Heart right ventricle (tissue), 16 donors: ENCODE results near the gene APOBEC2. TPM values are rescaled to one million over a fixed set of nuclear protein-coding genes. Genes with fewer than 3 reads are reported as not detected.

Experiments used
- ATAC-seq, 8 donors: fragments of 200-7000 bp; cut with Tn5 transposase; one replicate each; pipeline ENCODE4 v1.9.1; 2020; ENCODE audit warnings: mild to moderate bottlenecking in 8 of 8, moderate library complexity in 8 of 8, moderate number of reproducible peaks in 1 of 8
- DNase-seq, 2 donors: peaks; one replicate each; pipeline ENCODE4 v3.0.0-alpha.2; 2020
- H3K27ac ChIP-seq, 10 donors: fragments of 200-600 bp; sonication (generic) in 2 of 10; one replicate each; pipeline versions ENCODE4 v1.5.0 to v1.8.0; 2020 to 2022; ENCODE audit warnings: mild to moderate bottlenecking in 3 of 10
- H3K27me3 ChIP-seq, 7 donors: fragments of 200-600 bp; one replicate each; pipeline ENCODE4 v1.8.0; 2021 to 2022; ENCODE audit warnings: mild to moderate bottlenecking in 2 of 7
- H3K36me3 ChIP-seq, 9 donors: fragments of 200-600 bp; sonication (generic) in 1 of 9; one replicate each; pipeline versions ENCODE4 v1.5.0 to v1.8.0; 2020 to 2022; ENCODE audit warnings: mild to moderate bottlenecking in 2 of 9
- H3K4me1 ChIP-seq, 9 donors: fragments of 200-600 bp; sonication (generic) in 1 of 9; one replicate each; pipeline versions ENCODE4 v1.5.0 to v1.8.0; 2020 to 2022; ENCODE audit warnings: mild to moderate bottlenecking in 4 of 9
- H3K4me3 ChIP-seq, 10 donors: fragments of 200-600 bp; sonication (generic) in 2 of 10; one replicate each; pipeline versions ENCODE4 v1.5.0 to v1.8.0; 2020 to 2022; ENCODE audit warnings: mild to moderate bottlenecking in 7 of 10, moderate library complexity in 2 of 10
- H3K9me3 ChIP-seq, 11 donors: fragments of 200-600 bp in 10 of 11; sonication (generic) in 2 of 11; one replicate each; pipeline versions ENCODE4 v1.5.0 to v1.8.0; 2013 to 2022; ENCODE audit warnings: mild to moderate bottlenecking in 2 of 11, control low read depth in 1 of 11, moderate library complexity in 1 of 11
- CTCF ChIP-seq, 9 donors: fragments of 200-600 bp; sonication (generic) in 2 of 9; IDR thresholded peaks; one replicate each; pipeline versions ENCODE4 v1.5.0 to v1.8.0; 2021 to 2022; ENCODE audit warnings: antibody characterized with exemption in 9 of 9, mild to moderate bottlenecking in 5 of 9, moderate library complexity in 1 of 9
- WGBS, 2 donors: extraction: QIAGEN DNeasy Blood & Tissue Kit; methylation state at CpG; one replicate each; pipeline ENCODE4 v1.1.7; 2013; ENCODE audit warnings: inconsistent platforms in 1 of 2; 5-methylcytosine and 5-hydroxymethylcytosine counted together
- intact Hi-C, 10 donors: fragments of 100-400 bp; cut with DNase I; formaldehyde crosslinking; loops; one replicate each; pipeline versions ENCODE4 v1.11.1 to v1.14.2; 2022
- polyA plus RNA-seq, 2 donors: library from polyadenylated mRNA; stranded (reverse); fragments of 200-250 nt; gene quantifications; one replicate each; pipeline ENCODE4 v1.2.3, GENCODE V29; 2013
- total RNA-seq, 10 donors: library from RNA; stranded (reverse); fragmentation: NEBNext Ultra II Directional in 3 of 10; extraction: Animal tissue kit (Norgen Biotek cat#: 25700) in 3 of 10; gene quantifications; one replicate each; pipeline versions ENCODE4 v1.2.1 to v1.2.4, GENCODE V29; 2021 to 2023
- donor health status: Arrhythmogenic right ventricular cardiomyopathy.
- donor health status: ischemic (EF 13 %, LVEDD 7.1; RV severe dilation, severe dysfunction).
- donor health status: healthy with polysubstance abuse.
- donor health status: DM: no; HTN: yes; CAD: no.
- donor health status: DM: no; HTN: no; CAD: no.
- donor health status: ischemic (EF 25% LVEDD 6.9; RV normal size, moderate dysfunction).
- donor health status: ischemic (EF 25% LVEDD 5.7; RV mildly dilated, moderate dysfunction).
- donor health status: healthy.
- donor health status: DM: yes; HTN: yes; CAD: no.
- donor health status: Ischemic cardiomyopathy.
- donor health status: ischemic (EF 35%, LVEDD 5.7; RV mildly dilated, moderate dysfunction).
- donor health status: nonischemic (EF 11% LVEDD 7.7; RV severe dilation, severe dysfunction).
- donor health status: DM: yes; HTN: yes; CAD: no.
- donor health status: PGD.
- donor health status: ischemic (EF 29% LVEDD 5.4; RV normal size, mild dysfunction).
- donor health status: nonischemic (EF 23%, LVEDD 6.1; RV moderate dilation, normal function).

The APOBEC2 gene
- total and polyA plus RNA-seq, 12 donors, result 79.0 to 307 (median 218) TPM

GRCh38 chr6:41077536-41077935, 24.5 kb downstream of the APOBEC2 start:
- Histone ChIP-seq H3K9me3 (no peaks in the 10 kb centered on the region), H3K36me3 (peaks cover 0 to 41% (median 17%) of the 10 kb centered on the region in 9 donors), H3K4me3 (no peak overlapping the region), H3K27ac (no peak overlapping the region), H3K27me3 (no peaks in the 10 kb centered on the region), H3K4me1 (peaks cover 6 to 45% (median 27%) of the 10 kb centered on the region in 9 donors)
- no peak for DNase-seq
- WGBS, 2 donors, result 95 to 98% methylated on average over 2 of the region's 2 CpGs
- intact Hi-C loops, result no loop called here
- TF ChIP-seq CTCF (IDR thresholded peaks at IDR 0.05), result no peak
- ATAC-seq, result no peak

- WGBS, 2 donors, result 92 to 94% methylated on average over 3 of the region's 3 CpGs
- H3K36me3 ChIP-seq, result peaks cover 0 to 47% (median 17%) of the 10 kb centered on the region in 9 donors
- ATAC-seq, result no peak
- no peaks in the 10 kb centered on the region for H3K9me3 ChIP-seq
- peaks cover 6 to 45% (median 27%) of the 10 kb centered on the region in 9 donors for H3K4me1 ChIP-seq
- H3K27me3 ChIP-seq, result no peaks in the 10 kb centered on the region
- no peak overlapping the region for H3K4me3 ChIP-seq
- no peak for TF ChIP-seq CTCF (IDR thresholded peaks at IDR 0.05)
- no peak for DNase-seq
- intact Hi-C loops, result no loop called here
- H3K27ac ChIP-seq, result no peak overlapping the region
Measured at GRCh38 chr6:41078101-41078500, 25.1 kb downstream of the APOBEC2 start.

DNA sequence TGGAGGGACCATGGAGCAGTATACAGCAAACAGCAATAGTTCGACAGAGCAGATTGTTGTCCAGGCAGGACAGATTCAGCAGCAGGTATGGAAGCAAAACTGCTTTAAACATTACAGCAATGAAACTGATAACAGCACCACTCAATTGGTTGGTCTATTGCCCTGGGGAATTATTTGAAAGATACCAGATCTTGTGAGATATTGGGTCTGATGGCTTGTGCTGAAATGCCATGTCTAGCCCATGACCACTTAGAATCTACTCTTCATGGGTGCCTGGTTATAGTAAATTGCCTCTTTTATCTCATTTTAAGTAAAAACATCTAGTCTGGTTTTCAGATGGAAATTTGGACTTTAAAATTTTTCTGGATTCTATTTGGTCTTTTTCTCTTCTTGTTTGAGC, 26.1 kb downstream of the APOBEC2 start:
- no peak for DNase-seq
- intact Hi-C loops, result no loop called here
- peaks cover 0 to 56% (median 19%) of the 10 kb centered on the region in 9 donors for H3K36me3 ChIP-seq
- H3K4me1 ChIP-seq, result peaks cover 6 to 43% (median 26%) of the 10 kb centered on the region in 9 donors
- no peak overlapping the region for H3K27ac ChIP-seq
- no peak overlapping the region for H3K4me3 ChIP-seq
- no peak for TF ChIP-seq CTCF (IDR thresholded peaks at IDR 0.05)
- H3K9me3 ChIP-seq, result no peaks in the 10 kb centered on the region
- H3K27me3 ChIP-seq, result no peaks in the 10 kb centered on the region
- ATAC-seq, result no peak
- 94 to 98% methylated on average over 1 of the region's 1 CpG for WGBS, 2 donors

GRCh38 chr6:41080621-41081020, 27.6 kb downstream of the APOBEC2 start:
- 66 to 74% methylated on average over 2 of the region's 2 CpGs for WGBS, 2 donors
- no peak for ATAC-seq
- H3K27ac ChIP-seq, result peak overlapping the region in 1 of 10 donors; percentile 76
- H3K4me1 ChIP-seq, result peaks cover 0 to 28% (median 10%) of the 10 kb centered on the region in 9 donors
- H3K27me3 ChIP-seq, result no peaks in the 10 kb centered on the region
- no peaks in the 10 kb centered on the region for H3K9me3 ChIP-seq
- intact Hi-C loops, result no loop called here
- TF ChIP-seq CTCF (IDR thresholded peaks at IDR 0.05), result no peak
- peaks cover 0 to 72% (median 32%) of the 10 kb centered on the region in 9 donors for H3K36me3 ChIP-seq
- DNase-seq, result no peak
- H3K4me3 ChIP-seq, result no peak overlapping the region
